ENCODE data around the gene CYP51A1.

GRCh38 chr7:92158660-92159575, 24.6 kb upstream of the CYP51A1 start:
- TF ChIP-seq PBX3 (IDR thresholded peaks at IDR 0.05) (no peak), CTCF (IDR thresholded peaks at IDR 0.05) (no peak), POLR2A (IDR thresholded peaks at IDR 0.05; ENCODE audit: low read length) (no peak), RAD21 (conservative IDR thresholded peaks at IDR 0.05 in 1 of 2, IDR thresholded peaks at IDR 0.05 in 1 of 2) (no peak), ELK1 (IDR thresholded peaks at IDR 0.05; ENCODE audit: low read depth, low read length) (no peak), GATA3 (IDR thresholded peaks at IDR 0.05; ENCODE audit: borderline replicate concordance) (no peak), SREBF2 (IDR thresholded peaks at IDR 0.05) (no peak)
